IMR-90 (cell line): ENCODE data around the gene HDGF. TPM values are rescaled to one million over a fixed set of nuclear protein-coding genes. Genes with fewer than 3 reads are reported as not detected.

Experiments used
- CHD1 ChIP-seq: IDR thresholded peaks from 2 replicates; pipeline ENCODE4 v1.6.1; 2012; ENCODE audit warnings: low read depth, low read length, improper control_type of control experiment
- CTCF ChIP-seq: conservative IDR thresholded peaks from 2 replicates; pipeline ENCODE4 v1.5.1; 2012; ENCODE audit warnings: mild to moderate bottlenecking, low read depth, low read length, improper control_type of control experiment
- FOS ChIP-seq: fragments of 150-350 bp; IDR thresholded peaks from 2 replicates; pipeline ENCODE4 v1.6.1; 2016; ENCODE audit warnings: low read depth, low read length
- MAFK ChIP-seq: IDR thresholded peaks from 2 replicates; pipeline ENCODE4 v1.6.1; 2012; ENCODE audit warnings: low read depth, low read length, improper control_type of control experiment
- MAZ ChIP-seq: IDR thresholded peaks from 2 replicates; pipeline ENCODE4 v1.6.1; 2012; ENCODE audit warnings: low read depth, mild to moderate bottlenecking, low read length, improper control_type of control experiment, moderate library complexity, borderline replicate concordance
- RAD21 ChIP-seq: IDR thresholded peaks from 2 replicates; pipeline ENCODE4 v1.6.1; 2012; ENCODE audit warnings: low read length, improper control_type of control experiment
- polyA plus RNA-seq, 3 experiments: library from polyadenylated mRNA; depleted of rRNA; stranded (reverse); fragments of >200 nt; gene quantifications; 2 replicates each; pipeline ENCODE4 v1.2.3, GENCODE V29; 2012; ENCODE audit warnings: low replicate concordance in 1 of 3
- total RNA-seq: library from RNA; depleted of rRNA; stranded (reverse); fragments of >200 nt; gene quantifications from 2 replicates; pipeline ENCODE4 v1.2.3, GENCODE V29; 2012

HDGF gene
- total and polyA plus RNA-seq, 2 of the 4 experiments (the other 2 are of a cell fraction), result 94.6 to 123 TPM

GRCh38 chr1:156725683-156726280 is 25.7 kb downstream of the HDGF start (continued):
- TF ChIP-seq CTCF (peak; percentile 97), MAZ (peak; percentile 89; the same call in 1 of the 2 replicates), CHD1 (no peak), FOS (no peak), MAFK (no peak), RAD21 (peak; percentile 96)
